GM23248 (cell line): ENCODE data around the gene NLRP9. TPM values are rescaled to one million over a fixed set of nuclear protein-coding genes. Genes with fewer than 3 reads are reported as not detected.

ENCODE experiments used
- DNase-seq: peaks from one replicate; pipeline ENCODE4 v3.0.0-alpha.2; 2015
- H2AFZ ChIP-seq: fragments of 200-600 bp; sonication (generic); 2 replicates; pipeline ENCODE4 v1.6.1; 2016; ENCODE audit warnings: antibody characterized with exemption
- H3F3A ChIP-seq: fragments of 200-600 bp; sonication (generic); 2 replicates; pipeline ENCODE4 v1.6.1; 2016; ENCODE audit warnings: mild to moderate bottlenecking, antibody characterized with exemption, mixed run types; ENCODE audit not compliant: insufficient read depth
- H3K27ac ChIP-seq: fragments of 200-600 bp; sonication (generic); 2 replicates; pipeline ENCODE4 v1.5.1; 2016; ENCODE audit warnings: mild to moderate bottlenecking
- H3K27me3 ChIP-seq: fragments of 200-600 bp; sonication (generic); replicated peaks from 2 replicates; pipeline ENCODE4 v1.6.1; 2016; ENCODE audit warnings: mild to moderate bottlenecking; ENCODE audit not compliant: insufficient read depth
- H3K36me3 ChIP-seq: fragments of 200-600 bp; sonication (generic); 2 replicates; pipeline ENCODE4 v1.6.1; 2016; ENCODE audit warnings: low read depth, mild to moderate bottlenecking
- H3K4me1 ChIP-seq: fragments of 200-600 bp; sonication (generic); 2 replicates; pipeline ENCODE4 v1.6.1; 2016; ENCODE audit warnings: mild to moderate bottlenecking; ENCODE audit not compliant: insufficient read depth
- H3K4me2 ChIP-seq: fragments of 200-600 bp; sonication (generic); one replicate; pipeline ENCODE4 v1.6.1; 2016; ENCODE audit warnings: mild to moderate bottlenecking; ENCODE audit not compliant: unreplicated experiment
- H3K4me3 ChIP-seq: fragments of 200-600 bp; sonication (generic); 2 replicates; pipeline ENCODE4 v1.5.1; 2016; ENCODE audit warnings: mild to moderate bottlenecking
- H3K79me2 ChIP-seq: fragments of 200-600 bp; sonication (generic); 2 replicates; pipeline ENCODE4 v1.6.1; 2016; ENCODE audit warnings: mild to moderate bottlenecking; ENCODE audit not compliant: insufficient read depth
- H3K9ac ChIP-seq: fragments of 200-600 bp; sonication (generic); 2 replicates; pipeline ENCODE4 v1.6.1; 2016; ENCODE audit warnings: mild to moderate bottlenecking
- H3K9me2 ChIP-seq: fragments of 200-600 bp; sonication (generic); 2 replicates; pipeline ENCODE4 v1.6.1; 2016; ENCODE audit warnings: mixed run types, mild to moderate bottlenecking, moderate library complexity; ENCODE audit not compliant: insufficient read depth
- H3K9me3 ChIP-seq: fragments of 200-600 bp; sonication (generic); one replicate; pipeline ENCODE4 v1.6.1; 2017; ENCODE audit warnings: low read depth
- H4K20me1 ChIP-seq: fragments of 200-600 bp; sonication (generic); 2 replicates; pipeline ENCODE4 v1.6.0; 2016; ENCODE audit not compliant: insufficient read depth
- EZH2 ChIP-seq: fragments of 200-600 bp; sonication (generic); IDR thresholded peaks from 2 replicates; pipeline ENCODE4 v1.6.1; 2018; ENCODE audit warnings: antibody characterized with exemption, mild to moderate bottlenecking; ENCODE audit not compliant: insufficient read depth, poor library complexity, severe bottlenecking
- EZH2phosphoT487 ChIP-seq: fragments of 200-600 bp; sonication (generic); IDR thresholded peaks from 2 replicates; pipeline ENCODE4 v1.6.1; 2018; ENCODE audit warnings: antibody characterized with exemption, moderate library complexity, mild to moderate bottlenecking, low read depth; ENCODE audit not compliant: insufficient read depth
- WGBS, 2 experiments: methylation state at CpG; one replicate each; pipeline ENCODE4 v1.1.6; 2015 to 2017; ENCODE audit warnings: low lambda C conversion rate in 2 of 2, low coverage in 1 of 2; ENCODE audit errors: missing lambda C conversion rate in 2 of 2; 5-methylcytosine and 5-hydroxymethylcytosine counted together
- in situ Hi-C: fragments of 300-500 bp; cut with MboI; formaldehyde crosslinking; loops from 2 replicates; pipeline ENCODE4 v1.15.0; 2020
- polyA plus RNA-seq: library from polyadenylated mRNA; unstranded; fragments of >200 nt; fragmentation: Nextera tagmentation; extraction: Ambion mirVana; gene quantifications from 2 replicates; pipeline ENCODE4 v1.2.1, GENCODE V29; 2016
- total RNA-seq: library from RNA; depleted of rRNA; stranded (reverse); fragments of >200 nt; shearing (Covaris generic); gene quantifications from 2 replicates; pipeline ENCODE4 v1.2.3, GENCODE V29; 2014

NLRP9 gene
- total and polyA plus RNA-seq, 2 experiments from 2014 or later = not detected

DNA sequence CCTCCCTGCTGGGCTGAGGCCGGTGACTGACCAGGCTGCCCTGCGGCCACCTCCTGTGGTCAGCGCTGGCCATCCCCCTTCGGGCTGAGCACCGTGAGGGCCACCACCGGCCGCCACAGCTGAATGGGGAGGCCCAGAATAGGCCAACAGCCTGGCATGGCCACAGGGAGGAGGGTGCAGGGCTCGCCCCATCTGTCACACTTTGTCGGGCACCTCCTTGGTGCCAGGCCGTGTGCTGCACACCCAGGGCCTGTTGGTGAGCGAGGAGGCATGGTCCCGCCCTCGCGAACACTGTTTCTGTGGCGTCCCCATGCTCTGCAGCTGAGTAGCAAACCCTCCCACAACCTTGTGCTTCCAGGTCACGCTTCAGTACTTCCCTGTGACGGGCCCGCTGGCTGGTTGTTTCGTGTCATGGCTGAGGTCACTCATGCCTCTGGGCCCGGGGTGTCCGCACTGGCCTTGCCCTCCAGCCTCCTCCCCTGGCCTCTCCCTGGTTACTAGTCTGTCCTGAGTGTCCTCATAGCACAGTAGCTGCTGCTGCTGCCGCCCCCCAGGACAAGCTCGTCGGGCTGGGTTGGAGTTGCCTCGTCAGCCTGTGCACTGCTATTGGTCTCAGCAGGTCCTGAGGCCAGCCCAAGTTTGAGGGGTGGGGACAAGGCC, 48.0 kb downstream of the NLRP9 start:
- H3K36me3 ChIP-seq = no peaks in the 10 kb centered on the region
- no peak for TF ChIP-seq EZH2
- TF ChIP-seq EZH2phosphoT487 = no peak
- no peak overlapping the region for H3K4me3 ChIP-seq
- H3K4me1 ChIP-seq = no peaks in the 10 kb centered on the region
- peaks cover 32% of the 10 kb centered on the region for H3K79me2 ChIP-seq
- no peak for DNase-seq
- H3K9ac ChIP-seq = no peak overlapping the region
- no peak overlapping the region for H2AFZ ChIP-seq
- in situ Hi-C loops = no loop called here
- no peak overlapping the region for H3K4me2 ChIP-seq
- no peaks in the 10 kb centered on the region for H4K20me1 ChIP-seq
- no peaks in the 10 kb centered on the region for H3F3A ChIP-seq
- H3K9me3 ChIP-seq = no peaks in the 10 kb centered on the region
- no peaks in the 10 kb centered on the region for H3K27me3 ChIP-seq
- no peaks in the 10 kb centered on the region for H3K9me2 ChIP-seq
- 92% methylated on average over 24 of the region's 25 CpGs for WGBS, 2 experiments
- no peak overlapping the region for H3K27ac ChIP-seq

- Histone ChIP-seq H3K36me3 (no peaks in the 10 kb centered on the region), H3K27me3 (no peaks in the 10 kb centered on the region), H4K20me1 (no peaks in the 10 kb centered on the region), H3K9me2 (no peaks in the 10 kb centered on the region), H3K9ac (no peak overlapping the region), H3K4me3 (no peak overlapping the region), H3K4me2 (no peak overlapping the region), H2AFZ (no peak overlapping the region), H3F3A (no peaks in the 10 kb centered on the region), H3K9me3 (no peaks in the 10 kb centered on the region), H3K27ac (no peak overlapping the region), H3K79me2 (peaks cover 39% of the 10 kb centered on the region), H3K4me1 (no peaks in the 10 kb centered on the region)
- TF ChIP-seq EZH2 = no peak
- no peak for TF ChIP-seq EZH2phosphoT487
- in situ Hi-C loops = no loop called here
- DNase-seq = no peak
- WGBS, 2 experiments = 90 to 94% methylated on average over 21 to 35 of the region's 35 CpGs
Observed at GRCh38 chr19:55689411-55690108, 48.6 kb downstream of the NLRP9 start.

DNA sequence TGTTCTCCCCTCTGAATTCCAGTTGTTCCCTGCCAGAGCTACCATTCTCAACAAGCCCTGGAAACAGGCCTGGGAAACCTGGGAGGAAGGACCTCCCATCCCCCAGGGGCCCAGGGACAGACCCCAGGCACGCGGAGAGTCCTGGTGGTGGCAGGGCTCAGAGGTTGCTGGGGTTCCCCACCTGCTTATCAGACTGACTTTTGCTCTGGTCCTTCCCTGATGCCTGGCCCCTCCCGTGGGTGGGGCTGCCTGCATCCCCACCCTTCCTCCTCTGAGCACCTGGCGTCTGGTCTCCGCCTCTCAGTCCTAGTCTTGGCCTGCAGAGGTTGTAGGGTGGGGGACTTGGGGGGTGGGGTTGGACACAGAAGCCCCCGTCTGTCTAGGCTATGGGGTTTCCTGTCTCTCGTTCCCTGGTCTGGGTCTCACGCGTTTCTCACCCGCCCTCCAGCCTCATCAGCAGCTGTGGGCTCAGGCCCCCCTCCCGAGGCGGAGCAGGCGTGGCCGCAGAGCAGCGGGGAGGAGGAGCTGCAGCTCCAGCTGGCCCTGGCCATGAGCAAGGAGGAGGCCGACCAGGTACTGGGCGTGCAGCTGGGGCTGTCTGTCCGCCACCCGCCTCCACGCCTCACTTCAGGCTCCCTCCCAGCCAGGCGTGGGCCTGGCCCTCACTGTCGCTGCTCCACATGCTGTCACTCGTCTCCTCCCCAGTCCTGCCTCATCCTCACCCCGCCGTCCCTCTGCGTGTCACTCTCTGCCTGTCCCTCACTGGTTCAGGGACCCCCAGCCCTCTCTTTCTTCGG, 49.6 kb downstream of the NLRP9 start:
- whole genome bisulfite sequencing, 2 experiments = 76 to 78% methylated on average over 17 to 27 of the region's 27 CpGs
- peaks cover 48% of the 10 kb centered on the region for H3K79me2 ChIP-seq
- H3K27ac ChIP-seq = no peak overlapping the region
- TF ChIP-seq EZH2phosphoT487 = no peak
- no peaks in the 10 kb centered on the region for H3K27me3 ChIP-seq
- H3K4me1 ChIP-seq = no peaks in the 10 kb centered on the region
- in situ Hi-C loops = no loop called here
- H2AFZ ChIP-seq = no peak overlapping the region
- H3K4me2 ChIP-seq = no peak overlapping the region
- no peaks in the 10 kb centered on the region for H3K9me3 ChIP-seq
- DNase-seq = no peak
- H3K9me2 ChIP-seq = no peaks in the 10 kb centered on the region
- H3K4me3 ChIP-seq = no peak overlapping the region
- H3K9ac ChIP-seq = no peak overlapping the region
- no peaks in the 10 kb centered on the region for H3F3A ChIP-seq
- no peaks in the 10 kb centered on the region for H4K20me1 ChIP-seq
- no peaks in the 10 kb centered on the region; the same call in 1 of the 2 replicates for H3K36me3 ChIP-seq

DNA sequence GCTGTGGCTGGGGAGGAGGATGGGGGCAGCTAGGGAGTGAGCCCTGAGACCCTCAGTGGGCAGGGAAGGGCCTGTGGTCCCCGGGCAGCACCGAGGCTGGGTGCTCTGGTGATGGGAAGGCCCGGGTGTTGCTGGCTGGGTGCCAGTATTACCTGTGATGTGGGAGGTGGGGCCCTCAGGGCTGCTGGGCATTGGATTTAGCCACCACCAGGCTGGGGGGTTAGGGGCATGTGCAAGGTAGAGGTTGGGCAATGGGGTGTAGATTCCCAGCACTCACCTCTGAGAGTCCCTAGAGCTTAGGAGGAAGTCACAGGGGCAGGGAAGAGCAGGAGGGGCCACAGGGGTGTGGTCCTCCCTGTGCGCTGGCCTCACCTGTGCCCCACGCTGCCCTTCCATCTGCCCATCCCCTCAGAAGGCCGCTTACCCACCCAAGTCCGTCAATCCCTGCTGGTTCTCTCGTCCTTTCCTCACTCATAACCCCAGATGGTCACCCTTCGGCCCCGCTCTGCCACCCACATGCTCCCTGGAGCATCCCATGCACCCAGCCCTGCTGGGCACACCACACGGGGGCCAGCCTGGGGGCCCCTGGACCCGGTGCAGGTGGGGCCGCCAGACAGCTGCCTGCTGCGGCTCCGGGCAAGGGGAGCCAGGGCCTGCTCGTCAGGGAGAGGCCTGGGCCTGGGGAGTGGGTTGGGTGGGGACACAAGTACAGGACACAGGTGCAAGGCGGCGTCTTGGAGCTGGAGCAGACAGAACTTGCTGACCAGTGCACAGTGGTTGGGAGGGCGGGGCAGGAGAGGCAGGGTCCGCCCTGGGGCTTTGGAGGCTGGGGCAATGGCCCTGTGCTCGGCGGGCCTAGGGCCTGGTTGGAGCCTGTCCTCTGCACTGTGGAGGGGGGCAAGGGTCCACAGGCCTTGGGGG, 50.7 kb downstream of the NLRP9 start:
- Histone ChIP-seq H3K4me2 (no peak overlapping the region), H3K27ac (no peak overlapping the region), H3K9me2 (no peaks in the 10 kb centered on the region), H3K4me1 (no peaks in the 10 kb centered on the region), H3K9me3 (no peaks in the 10 kb centered on the region), H3K4me3 (no peak overlapping the region), H4K20me1 (no peaks in the 10 kb centered on the region), H3F3A (no peaks in the 10 kb centered on the region), H2AFZ (no peak overlapping the region), H3K79me2 (peaks cover 59% of the 10 kb centered on the region), H3K36me3 (no peaks in the 10 kb centered on the region; the same call in 1 of the 2 replicates), H3K27me3 (no peaks in the 10 kb centered on the region), H3K9ac (no peak overlapping the region)
- in situ Hi-C loops = no loop called here
- WGBS, 2 experiments = 88 to 90% methylated on average over 18 to 21 of the region's 22 CpGs
- DNase-seq = no peak
- no peak for TF ChIP-seq EZH2phosphoT487
